Fibroblast of lung (primary cell): ENCODE data around the gene CTDSP2. TPM values are rescaled to one million over a fixed set of nuclear protein-coding genes. Genes with fewer than 3 reads are reported as not detected.

Source experiments
- DNase-seq, 2 donors: peaks; one replicate each; pipeline versions ENCODE4 v3.0.0 to v3.0.0-alpha.2; 2010; ENCODE audit warnings: low read depth in 2 of 2
- H2AFZ ChIP-seq: 2 replicates; pipeline ENCODE4 v1.5.1; 2012; ENCODE audit warnings: low read length, control low read depth, inconsistent platforms
- H3K27ac ChIP-seq: 2 replicates; pipeline ENCODE4 v1.5.1; 2011; ENCODE audit warnings: low read length, control low read depth; ENCODE audit not compliant: insufficient read depth
- H3K27me3 ChIP-seq: 2 replicates; pipeline ENCODE4 v1.5.1; 2011; ENCODE audit warnings: mild to moderate bottlenecking, low read length; ENCODE audit not compliant: control insufficient read depth, insufficient read depth
- H3K36me3 ChIP-seq: 2 replicates; pipeline ENCODE4 v1.5.1; 2011; ENCODE audit warnings: low read length; ENCODE audit not compliant: control insufficient read depth, insufficient read depth
- H3K4me1 ChIP-seq: 2 replicates; pipeline ENCODE4 v1.5.1; 2011; ENCODE audit warnings: low read length; ENCODE audit not compliant: control insufficient read depth, insufficient read depth; ENCODE audit errors: extremely low read depth
- H3K4me2 ChIP-seq: 2 replicates; pipeline ENCODE4 v1.5.1; 2011; ENCODE audit warnings: low read length, control low read depth; ENCODE audit not compliant: insufficient read depth; ENCODE audit errors: extremely low read depth
- H3K4me3 ChIP-seq, 4 experiments: fragments of 200-600 bp in 1 of 4; sonication (generic) in 1 of 4; replicated peaks in 1 of 4; 2 replicates each; pipeline ENCODE4 v1.5.1; 2011 to 2016; ENCODE audit warnings: low read length in 4 of 4, low read depth in 3 of 4, mild to moderate bottlenecking in 3 of 4, control low read depth in 2 of 4, inconsistent platforms in 1 of 4, mixed read lengths in 1 of 4; ENCODE audit not compliant: insufficient read depth in 1 of 4; ENCODE audit errors: control extremely low read depth in 1 of 4
- H3K79me2 ChIP-seq: 2 replicates; pipeline ENCODE4 v1.5.1; 2012; ENCODE audit warnings: mild to moderate bottlenecking, low read length, inconsistent platforms; ENCODE audit not compliant: control insufficient read depth, insufficient read depth
- H3K9ac ChIP-seq: 2 replicates; pipeline ENCODE4 v1.5.1; 2011; ENCODE audit warnings: mild to moderate bottlenecking, low read length, control low read depth; ENCODE audit not compliant: insufficient read depth
- H3K9me3 ChIP-seq: 2 replicates; pipeline ENCODE4 v1.5.1; 2012; ENCODE audit warnings: low read depth, low read length; ENCODE audit not compliant: control insufficient read depth, insufficient read depth
- H4K20me1 ChIP-seq: 2 replicates; pipeline ENCODE4 v1.5.1; 2011; ENCODE audit warnings: low read length; ENCODE audit not compliant: control insufficient read depth, insufficient read depth; ENCODE audit errors: extremely low read depth
- CTCF ChIP-seq, 2 donors: IDR thresholded peaks in 1 of 2; conservative IDR thresholded peaks in 1 of 2; 1 replicate in 1 of 2; 2 replicates in 1 of 2; pipeline ENCODE4 v1.5.1; 2011 to 2012; ENCODE audit warnings: low read length in 2 of 2, control low read depth in 1 of 2, inconsistent platforms in 1 of 2, low read depth in 1 of 2, mild to moderate bottlenecking in 1 of 2
- EZH2 ChIP-seq: IDR thresholded peaks from 2 replicates; pipeline ENCODE4 v1.5.1; 2012; ENCODE audit warnings: low read length, control low read depth, mild to moderate bottlenecking; ENCODE audit errors: missing control alignments
- polyA plus RNA-seq, 2 donors: library from polyadenylated mRNA; depleted of rRNA in 1 of 2; stranded (reverse) in 1 of 2; unstranded in 1 of 2; fragments of >200 nt; gene quantifications; 2 replicates each; pipeline ENCODE4 v1.2.1, GENCODE V29; 2011 to 2012; ENCODE audit warnings: missing spikeins in 1 of 2
- total RNA-seq: library from RNA; depleted of rRNA; stranded (reverse); fragments of >200 nt; gene quantifications from 2 replicates; pipeline ENCODE4 v1.2.1, GENCODE V29; 2014

CTDSP2 gene
- total and polyA plus RNA-seq, 2 donors (not counting 1 experiment from before 2014, with no cell fraction given): 92.0 to 208 TPM

GRCh38 chr12:57872362-57872761 lies 25.8 kb upstream of the CTDSP2 start:
- DNase-seq: no peak
- Histone ChIP-seq H3K36me3 (no peaks in the 10 kb centered on the region), H3K9ac (no peak overlapping the region), H3K4me2 (no peak overlapping the region), H3K27me3 (no peaks in the 10 kb centered on the region), H2AFZ (no peak overlapping the region), H3K4me1 (peaks cover 12% of the 10 kb centered on the region), H3K9me3 (no peaks in the 10 kb centered on the region), H3K79me2 (no peaks in the 10 kb centered on the region), H4K20me1 (no peaks in the 10 kb centered on the region), H3K4me3 (no peak overlapping the region), H3K27ac (no peak overlapping the region)
- no peak for TF ChIP-seq CTCF (conservative IDR thresholded peaks at IDR 0.05 in 1 of 2, IDR thresholded peaks at IDR 0.05 in 1 of 2; ENCODE audit: low read depth in 1 of 2, low read length in 2 of 2)
- no peak for TF ChIP-seq EZH2

DNA sequence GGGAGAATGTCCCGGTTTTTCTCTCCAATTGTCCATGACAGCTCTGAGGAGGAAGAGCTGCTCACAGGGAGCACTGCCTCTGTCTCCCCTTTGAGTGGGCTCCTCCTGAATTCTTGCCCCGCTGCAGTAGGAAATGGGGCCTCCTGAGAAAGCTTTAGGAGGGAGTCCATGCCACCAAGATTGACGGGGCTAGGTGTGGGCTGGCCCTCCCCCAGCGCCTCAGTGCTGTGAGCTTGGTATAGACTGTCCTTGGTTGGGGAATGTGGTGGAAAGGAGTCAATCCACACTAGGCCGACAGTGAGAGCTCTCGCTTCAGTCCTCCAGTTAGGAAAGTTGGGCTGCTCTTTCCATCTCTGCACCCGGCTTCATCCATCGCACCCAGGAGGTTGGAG lies 23.4 kb upstream of the CTDSP2 start:
- TF ChIP-seq CTCF (conservative IDR thresholded peaks at IDR 0.05 in 1 of 2, IDR thresholded peaks at IDR 0.05 in 1 of 2; ENCODE audit: low read depth in 1 of 2, low read length in 2 of 2) (no peak), EZH2 (no peak)
- H2AFZ ChIP-seq: no peak overlapping the region
- H3K27ac ChIP-seq: no peak overlapping the region

GRCh38 chr12:57869298-57869926 lies 22.9 kb upstream of the CTDSP2 start:
- peak overlapping the region; percentile 32 for H3K9ac ChIP-seq
- DNase-seq: no peak

More for the DNA sequence above, 23.4 kb upstream of the CTDSP2 start:
- peaks cover 14% of the 10 kb centered on the region for H3K4me1 ChIP-seq
- H3K4me3 ChIP-seq: no peak overlapping the region
- H3K9me3 ChIP-seq: no peaks in the 10 kb centered on the region
- no peaks in the 10 kb centered on the region for H3K27me3 ChIP-seq
- no peaks in the 10 kb centered on the region for H3K79me2 ChIP-seq
- H3K4me2 ChIP-seq: no peak overlapping the region
- no peaks in the 10 kb centered on the region for H3K36me3 ChIP-seq
- no peaks in the 10 kb centered on the region for H4K20me1 ChIP-seq
- DNase-seq: no peak
- H3K9ac ChIP-seq: no peak overlapping the region

More at GRCh38 chr12:57869298-57869926, 22.9 kb upstream of the CTDSP2 start:
- Histone ChIP-seq H3K4me3 (no peak overlapping the region), H3K27ac (peak overlapping the region; percentile 45), H3K27me3 (no peaks in the 10 kb centered on the region), H3K9me3 (no peaks in the 10 kb centered on the region), H3K4me2 (peak overlapping the region; percentile 45), H3K36me3 (no peaks in the 10 kb centered on the region), H2AFZ (peak overlapping the region; percentile 86), H4K20me1 (no peaks in the 10 kb centered on the region), H3K79me2 (no peaks in the 10 kb centered on the region), H3K4me1 (peaks cover 17% of the 10 kb centered on the region)
- TF ChIP-seq CTCF (conservative IDR thresholded peaks at IDR 0.05 in 1 of 2, IDR thresholded peaks at IDR 0.05 in 1 of 2; ENCODE audit: low read depth in 1 of 2, low read length in 2 of 2) (no peak), EZH2 (no peak)
